HG02938 (cell line): Measurements from ENCODE around the gene FRYL.
"Not testable (repeated sequence)": the region's sequence is repeated elsewhere in the genome, so short reads cannot be mapped to it uniquely, and the experiment has no call there.

Experiments used
- ATAC-seq: cut with Tn5 transposase; IDR thresholded peaks from one replicate; pipeline ENCODE4 v1.9.1; 2021; ENCODE audit warnings: mild to moderate bottlenecking, moderate library complexity; ENCODE audit not compliant: unreplicated experiment

FRYL gene

DNA sequence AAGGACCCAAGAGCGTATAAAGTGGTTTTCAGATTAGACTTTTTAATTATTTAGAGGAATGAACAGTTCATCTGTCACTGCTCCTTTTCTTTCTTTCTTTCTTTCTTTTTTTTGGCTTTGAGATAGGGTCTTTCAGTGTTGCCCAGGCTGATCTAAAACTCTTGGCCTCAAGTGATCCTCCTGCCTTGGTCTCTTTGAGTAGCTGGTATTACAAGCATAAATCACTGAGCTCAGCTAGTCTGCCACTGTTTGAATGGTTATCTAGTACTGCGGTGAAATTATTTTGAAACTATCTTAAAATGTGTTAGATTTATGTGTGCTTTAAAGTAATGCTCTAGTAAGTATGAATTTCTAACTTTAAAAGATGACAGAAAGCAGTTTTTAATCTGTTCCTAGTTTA lies 6.5 kb upstream of the FRYL start:
- no peak for ATAC-seq

GRCh38 chr4:48785302-48785701 lies 5.2 kb upstream of the FRYL start:
- no peak for ATAC-seq

DNA sequence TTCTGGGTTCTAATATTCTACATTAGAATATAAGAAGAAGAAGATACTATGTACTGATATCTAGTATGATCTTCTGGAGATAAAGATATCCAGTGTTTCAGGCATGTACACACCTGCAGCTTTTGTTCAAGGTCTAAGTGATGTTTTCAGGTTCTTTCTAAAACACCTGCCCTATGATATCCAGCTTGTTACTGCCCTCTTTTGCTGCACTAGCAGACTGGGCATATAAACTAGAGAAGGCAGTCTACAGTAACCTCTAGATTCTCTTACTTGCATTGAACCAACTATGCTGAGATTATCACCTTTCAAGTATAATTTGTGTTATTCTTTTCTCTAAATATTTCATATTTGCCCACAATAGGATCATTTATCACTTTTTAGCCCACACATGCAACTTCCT lies 1.9 kb upstream of the FRYL start:
- ATAC-seq, result no peak

GRCh38 chr4:48780865-48781214 lies 761 bp upstream of the FRYL start:
- ATAC-seq, result no peak

DNA sequence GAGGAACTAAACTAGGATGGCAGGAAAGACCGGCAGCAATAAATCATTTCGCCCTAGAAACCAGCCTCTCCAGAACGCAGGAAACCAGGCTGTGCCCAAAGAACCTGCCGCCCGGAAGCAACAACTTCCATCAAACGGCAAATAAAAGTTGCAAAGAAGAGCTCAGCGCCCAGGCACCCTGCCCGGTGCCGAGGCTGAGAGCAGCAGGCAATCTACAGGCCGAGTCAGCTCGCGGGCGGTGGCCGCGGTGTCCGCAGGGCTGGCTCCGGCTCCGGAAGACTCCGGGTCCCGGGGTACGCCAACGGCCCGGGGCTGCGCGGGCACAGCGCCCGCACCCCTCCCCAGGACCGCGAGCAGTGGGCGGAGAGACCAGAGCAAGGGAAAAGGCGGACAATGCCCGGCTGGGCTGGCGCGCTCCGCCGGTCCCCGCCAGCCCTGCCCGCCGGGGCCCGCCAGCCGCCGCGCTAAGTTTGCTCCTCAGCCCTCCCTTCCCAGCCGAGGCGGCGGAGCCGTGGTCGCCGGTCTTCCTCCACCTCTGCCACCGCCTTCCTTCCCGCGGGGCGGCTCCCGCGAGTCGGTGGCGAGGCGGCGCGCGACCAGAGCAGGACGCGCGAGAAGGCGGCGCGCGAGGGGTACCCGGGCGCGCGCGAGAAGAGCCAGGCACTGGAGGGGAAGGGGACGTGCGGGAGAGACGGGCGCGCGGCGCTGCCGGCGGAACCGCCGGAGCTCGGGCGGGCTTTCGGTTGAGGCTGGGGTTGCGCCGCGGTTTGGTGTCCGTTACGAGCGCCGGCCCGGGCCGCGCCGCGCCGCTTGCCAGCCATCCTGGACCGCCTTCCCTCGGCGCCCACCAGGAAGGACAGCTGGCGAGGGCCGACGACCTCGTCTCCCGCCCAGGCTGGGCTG lies 733 bp downstream of the FRYL start:
- ATAC-seq, result peak; percentile 26

GRCh38 chr4:48778431-48779094 lies 1.5 kb downstream of the FRYL start:
- ATAC-seq, result no peak

- ATAC-seq, result no peak
Observed at GRCh38 chr4:48777739-48778138, 2.3 kb downstream of the FRYL start.

GRCh38 chr4:48774760-48775710 lies 5.0 kb downstream of the FRYL start:
- no peak for ATAC-seq

DNA sequence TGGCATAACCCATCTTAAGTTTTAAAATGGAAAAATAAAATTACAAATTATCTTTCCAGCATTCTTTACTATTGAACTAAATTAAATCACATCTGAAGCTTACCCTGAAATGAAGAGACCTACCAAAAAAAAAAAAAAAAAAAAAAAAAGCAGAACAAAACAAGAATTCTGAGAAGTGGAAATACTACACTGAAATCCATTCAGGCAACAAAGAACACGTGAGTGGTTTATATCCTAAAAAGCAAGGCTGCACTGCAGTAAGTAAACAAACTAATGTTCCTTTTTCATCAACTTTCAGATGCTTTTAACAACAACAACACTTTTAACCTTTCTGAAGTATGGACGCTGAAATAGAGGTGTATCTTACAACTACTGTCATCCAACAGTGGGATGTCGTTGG lies 7.5 kb downstream of the FRYL start:
- no peak for ATAC-seq

- ATAC-seq, result no peak
Observed at GRCh38 chr4:48767055-48767929, 12.8 kb downstream of the FRYL start.

DNA sequence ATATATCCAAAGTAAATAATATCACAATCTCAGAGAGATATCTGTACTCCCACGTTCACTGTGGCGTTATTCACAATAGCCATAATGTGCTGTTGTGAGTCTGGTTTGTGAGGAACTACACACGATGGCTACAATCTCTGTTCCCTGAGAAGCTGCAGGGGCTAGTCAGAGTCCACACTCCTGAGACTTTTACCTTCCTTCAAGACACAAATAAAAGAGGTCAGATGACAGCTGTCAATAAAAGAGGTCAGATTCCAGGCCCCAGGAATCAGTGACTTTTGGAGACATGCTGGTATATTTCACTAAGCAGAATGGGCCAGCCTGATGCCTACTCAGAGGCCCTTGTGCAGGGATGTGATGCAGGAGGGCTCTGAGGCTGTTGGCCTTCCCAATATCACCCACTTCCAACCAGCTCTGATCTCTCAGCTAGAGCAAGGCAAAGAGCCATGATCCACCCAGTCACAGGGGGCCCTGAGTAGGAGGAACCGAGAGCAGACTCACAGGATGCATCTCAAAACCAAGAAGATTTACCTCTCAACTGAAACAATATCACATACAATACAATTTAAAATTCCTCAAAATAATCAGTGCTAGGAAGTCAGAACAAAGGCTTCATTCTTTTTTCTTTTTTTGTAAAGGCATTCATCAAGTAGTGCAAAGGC lies 13.8 kb downstream of the FRYL start:
- peak; percentile 74 for ATAC-seq

DNA sequence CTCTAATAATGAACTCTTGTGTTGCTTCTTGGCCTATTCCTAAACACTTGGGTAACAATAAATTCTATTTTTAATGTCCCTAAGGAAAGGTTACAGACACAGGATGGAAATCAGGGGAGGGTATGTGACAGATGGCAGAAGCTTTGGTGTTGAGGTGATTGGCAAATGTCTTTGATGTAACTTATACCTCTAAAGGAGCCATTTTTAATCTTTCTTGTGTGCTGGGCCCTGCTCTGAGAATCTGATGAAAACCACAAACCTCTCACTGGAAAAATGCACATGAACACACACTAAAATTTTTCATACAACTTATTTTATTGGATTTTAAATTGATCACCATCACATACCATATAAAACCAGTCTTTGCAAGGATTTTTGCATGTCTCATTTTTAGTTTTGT lies 17.7 kb downstream of the FRYL start:
- ATAC-seq, result no peak

DNA sequence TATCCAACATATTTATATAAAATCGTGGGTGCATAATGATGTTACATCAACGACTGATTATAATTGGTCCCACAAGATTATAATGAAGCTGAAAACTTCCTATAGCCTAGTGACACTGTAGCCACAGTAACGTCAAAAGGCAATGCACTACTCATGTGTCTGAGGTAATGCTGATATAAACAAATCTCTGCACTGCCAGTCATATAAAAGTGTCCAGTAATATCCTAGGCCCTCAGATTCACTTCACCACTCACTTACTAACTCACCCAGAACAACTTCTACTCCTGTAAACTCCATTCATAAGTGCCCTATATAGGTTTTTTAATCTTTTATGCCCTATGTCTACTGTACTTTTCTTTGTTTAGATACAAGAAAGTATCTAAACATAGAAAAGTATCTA lies 18.8 kb downstream of the FRYL start:
- no peak for ATAC-seq

- not testable (repeated sequence) for ATAC-seq
Observed at GRCh38 chr4:48758703-48759102, 21.4 kb downstream of the FRYL start.

DNA sequence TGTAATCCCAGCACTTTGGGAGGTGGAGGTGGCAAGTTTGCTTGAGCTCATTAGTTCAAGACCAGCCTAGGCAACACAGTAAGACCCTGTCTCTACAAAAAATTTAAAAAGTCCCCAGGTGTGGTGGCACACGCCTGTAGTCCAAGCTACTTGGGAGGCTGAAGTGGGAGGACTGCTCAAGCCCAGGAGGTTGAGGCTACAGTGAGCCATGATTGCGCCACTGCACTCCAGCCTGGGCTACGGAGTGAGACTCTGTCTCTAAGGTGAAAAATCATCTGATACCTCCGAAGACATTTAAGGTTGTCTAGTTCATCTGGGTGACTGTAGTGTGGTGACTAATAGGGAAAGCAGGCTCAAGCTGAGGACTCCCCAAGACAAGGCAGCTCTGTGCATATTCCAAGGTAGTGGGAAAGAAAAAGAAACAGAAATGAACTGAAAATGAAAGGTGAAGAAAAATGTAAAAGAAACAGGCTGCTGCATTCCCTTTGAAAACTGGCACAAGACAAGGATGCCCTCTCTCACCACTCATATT lies 23.3 kb downstream of the FRYL start:
- ATAC-seq, result no peak

DNA sequence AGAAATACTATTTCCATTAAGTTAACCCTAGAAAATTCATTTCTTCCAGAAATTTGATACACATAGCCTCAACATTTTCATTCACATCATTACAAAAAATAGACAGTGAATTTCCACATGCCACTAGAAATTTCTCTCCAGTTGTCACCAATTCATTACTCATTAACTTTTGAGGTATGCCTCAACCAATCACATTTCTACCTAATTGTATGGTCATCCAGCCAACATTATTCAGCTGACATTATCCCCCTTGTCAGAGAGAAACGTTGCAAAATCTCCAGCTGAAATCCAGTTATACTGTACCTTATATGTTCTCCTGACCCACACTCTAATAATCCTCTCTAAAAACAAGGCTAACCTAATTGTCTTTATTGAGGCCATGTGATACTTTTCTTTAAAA lies 24.8 kb downstream of the FRYL start:
- ATAC-seq, result no peak

DNA sequence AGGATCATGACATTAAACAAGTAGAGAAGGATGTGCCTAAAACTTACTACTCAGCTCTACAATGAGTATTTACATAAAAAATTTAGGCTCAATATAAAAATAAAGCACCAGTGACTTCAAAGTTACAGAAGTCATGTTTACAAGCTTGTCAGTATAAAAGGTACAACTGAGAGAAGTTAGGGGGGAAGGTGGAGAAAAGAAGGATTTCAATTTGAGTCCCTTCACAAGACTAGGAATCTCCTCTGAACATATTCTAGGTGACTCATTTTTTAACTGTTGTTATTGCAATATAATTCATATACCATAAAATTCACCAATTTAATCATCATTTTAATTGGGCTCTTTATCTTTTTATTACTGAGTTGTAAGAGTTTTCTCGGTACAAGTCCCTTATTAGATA lies 26.9 kb downstream of the FRYL start:
- no peak for ATAC-seq

DNA sequence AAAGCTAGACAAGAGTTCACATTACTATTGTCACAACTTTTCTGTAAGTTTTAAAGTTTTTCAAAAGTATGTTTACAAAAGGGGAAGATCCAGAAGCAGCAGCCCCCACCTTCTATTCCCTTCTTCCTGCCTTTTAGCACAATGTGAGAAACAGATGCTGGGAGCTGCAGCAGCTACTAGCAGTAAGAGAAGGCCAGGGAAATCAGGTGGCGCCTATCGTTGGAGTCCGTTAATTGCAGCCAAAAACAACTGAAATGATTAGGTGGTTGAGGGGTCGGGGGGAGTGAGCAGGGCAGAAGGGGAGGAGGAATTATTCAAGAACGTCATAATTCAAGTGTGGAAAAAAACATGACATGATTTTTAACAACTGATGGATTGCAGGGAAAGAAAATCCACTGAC lies 27.4 kb downstream of the FRYL start:
- no peak for ATAC-seq

- no peak for ATAC-seq
Observed at GRCh38 chr4:48752246-48752645, 27.8 kb downstream of the FRYL start.
